Measurements from ENCODE around the gene PAFAH2.
"Not testable (repeated sequence)": the region's sequence is repeated elsewhere in the genome, so short reads cannot be mapped to it uniquely, and the experiment has no call there.

Gene PAFAH2

DNA sequence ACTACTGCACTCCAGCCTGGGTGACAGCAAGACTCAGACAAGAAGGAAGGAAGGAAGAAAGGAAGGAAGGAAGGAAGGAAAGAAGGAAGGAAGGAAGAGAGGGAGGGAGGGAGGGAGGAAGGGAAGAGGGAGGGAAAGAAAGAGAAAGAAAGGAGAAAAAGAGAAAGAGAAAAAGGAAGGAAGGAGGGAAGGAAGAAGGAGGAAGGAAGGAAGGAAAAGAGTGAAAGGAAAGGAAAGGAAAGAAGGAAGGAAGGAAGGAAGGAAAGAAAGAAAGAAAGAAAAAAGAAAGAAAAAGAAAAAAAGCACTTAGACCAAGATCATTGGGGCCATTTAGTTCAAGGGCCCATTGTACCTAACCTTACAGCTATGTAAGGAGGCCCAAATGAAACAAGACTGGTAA lies 42.3 kb downstream of the PAFAH2 start:
- TF ChIP-seq ZFX (IDR thresholded peaks at IDR 0.05), result no peak
- TF ChIP-seq, protein P1, sequence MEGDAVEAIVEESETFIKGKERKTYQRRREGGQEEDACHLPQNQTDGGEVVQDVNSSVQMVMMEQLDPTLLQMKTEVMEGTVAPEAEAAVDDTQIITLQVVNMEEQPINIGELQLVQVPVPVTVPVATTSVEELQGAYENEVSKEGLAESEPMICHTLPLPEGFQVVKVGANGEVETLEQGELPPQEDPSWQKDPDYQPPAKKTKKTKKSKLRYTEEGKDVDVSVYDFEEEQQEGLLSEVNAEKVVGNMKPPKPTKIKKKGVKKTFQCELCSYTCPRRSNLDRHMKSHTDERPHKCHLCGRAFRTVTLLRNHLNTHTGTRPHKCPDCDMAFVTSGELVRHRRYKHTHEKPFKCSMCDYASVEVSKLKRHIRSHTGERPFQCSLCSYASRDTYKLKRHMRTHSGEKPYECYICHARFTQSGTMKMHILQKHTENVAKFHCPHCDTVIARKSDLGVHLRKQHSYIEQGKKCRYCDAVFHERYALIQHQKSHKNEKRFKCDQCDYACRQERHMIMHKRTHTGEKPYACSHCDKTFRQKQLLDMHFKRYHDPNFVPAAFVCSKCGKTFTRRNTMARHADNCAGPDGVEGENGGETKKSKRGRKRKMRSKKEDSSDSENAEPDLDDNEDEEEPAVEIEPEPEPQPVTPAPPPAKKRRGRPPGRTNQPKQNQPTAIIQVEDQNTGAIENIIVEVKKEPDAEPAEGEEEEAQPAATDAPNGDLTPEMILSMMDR (conservative IDR thresholded peaks at IDR 0.05), result no peak
- H3K27ac ChIP-seq, result no peak overlapping the region

DNA sequence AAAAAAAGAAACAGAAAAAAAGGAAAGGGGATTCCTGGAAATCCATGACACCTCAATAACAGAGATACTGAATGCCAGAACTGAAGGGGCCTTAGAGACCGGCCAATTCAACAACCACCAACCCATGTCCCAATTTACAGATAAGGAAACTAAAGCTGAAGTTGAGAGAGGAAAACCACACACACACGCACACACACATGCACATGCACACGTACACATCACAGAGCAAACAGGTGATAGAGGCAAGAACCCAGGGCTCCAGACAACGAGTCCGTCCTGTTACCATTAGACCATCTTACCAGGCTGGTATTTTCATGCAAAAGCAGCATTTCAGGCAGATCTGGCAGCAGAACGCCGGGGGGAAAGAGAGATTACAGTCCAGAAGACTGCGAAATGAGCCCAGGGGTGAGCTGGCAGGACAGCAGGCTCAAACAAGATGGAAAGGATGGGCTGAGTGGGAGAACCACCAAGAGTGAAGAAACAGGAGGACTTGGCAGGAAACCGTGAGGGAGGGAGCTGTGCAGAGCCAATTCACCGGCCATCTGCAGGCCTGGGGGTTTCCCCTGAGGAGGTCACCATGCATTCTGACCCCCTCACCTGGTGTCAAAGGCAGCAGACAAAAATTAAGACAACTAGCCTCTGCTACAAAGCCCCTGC lies 43.5 kb downstream of the PAFAH2 start:
- H3K27ac ChIP-seq, result no peak overlapping the region
- TF ChIP-seq, protein P1 (conservative IDR thresholded peaks at IDR 0.05), result no peak
- TF ChIP-seq ZFX (IDR thresholded peaks at IDR 0.05), result no peak

DNA sequence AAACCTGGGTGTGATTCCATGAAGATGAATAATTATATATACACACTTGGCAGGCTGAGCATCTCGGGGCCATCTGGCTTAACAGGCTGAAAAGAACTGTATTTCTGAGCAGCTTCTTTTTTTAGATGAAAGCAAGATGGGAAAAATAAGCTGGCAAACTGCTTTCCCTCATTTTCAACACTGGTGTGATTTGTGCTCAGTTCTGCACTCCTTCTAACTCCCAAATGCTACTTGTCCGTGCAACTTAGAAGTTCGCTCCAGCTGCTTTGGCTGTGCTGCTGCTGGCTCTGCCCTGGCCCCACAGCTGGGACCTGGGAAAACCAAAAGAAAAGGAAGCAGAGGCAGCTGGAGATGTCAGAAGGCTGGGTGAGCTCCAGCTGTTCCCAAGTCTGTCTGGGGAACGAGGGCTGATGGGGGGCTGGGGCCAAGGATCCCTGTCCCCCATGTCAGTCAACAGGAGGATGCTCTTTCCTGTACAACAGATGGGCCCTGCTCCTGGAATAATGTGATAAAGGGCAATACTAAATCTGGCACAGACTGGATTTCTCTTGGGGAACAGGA lies 44.9 kb downstream of the PAFAH2 start:
- TF ChIP-seq ZFX (IDR thresholded peaks at IDR 0.05), result no peak
- TF ChIP-seq, protein P1 (conservative IDR thresholded peaks at IDR 0.05), result no peak
- no peak overlapping the region for H3K27ac ChIP-seq

DNA sequence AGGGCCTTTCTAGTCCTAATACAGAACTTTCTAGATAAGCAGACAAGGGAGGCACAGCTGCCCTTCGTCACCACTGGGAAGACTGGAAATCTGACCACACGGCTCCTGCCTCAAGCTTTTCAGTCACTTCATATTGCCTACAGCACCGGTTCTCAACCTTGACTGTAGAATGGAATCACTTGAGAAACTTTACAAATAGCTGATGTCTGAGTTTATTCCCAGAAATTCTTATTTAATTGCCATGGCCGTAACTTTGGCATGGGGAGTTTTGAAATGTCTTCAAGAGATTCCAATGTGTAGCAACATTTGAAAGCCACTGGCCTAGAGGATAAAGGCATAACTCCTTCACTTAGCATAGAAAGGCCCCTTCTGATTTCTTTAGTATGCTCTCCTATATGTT lies 49.2 kb downstream of the PAFAH2 start:
- TF ChIP-seq, protein P1 (conservative IDR thresholded peaks at IDR 0.05), result no peak
- no peak for TF ChIP-seq ZFX (IDR thresholded peaks at IDR 0.05)
- no peak overlapping the region for H3K27ac ChIP-seq

DNA sequence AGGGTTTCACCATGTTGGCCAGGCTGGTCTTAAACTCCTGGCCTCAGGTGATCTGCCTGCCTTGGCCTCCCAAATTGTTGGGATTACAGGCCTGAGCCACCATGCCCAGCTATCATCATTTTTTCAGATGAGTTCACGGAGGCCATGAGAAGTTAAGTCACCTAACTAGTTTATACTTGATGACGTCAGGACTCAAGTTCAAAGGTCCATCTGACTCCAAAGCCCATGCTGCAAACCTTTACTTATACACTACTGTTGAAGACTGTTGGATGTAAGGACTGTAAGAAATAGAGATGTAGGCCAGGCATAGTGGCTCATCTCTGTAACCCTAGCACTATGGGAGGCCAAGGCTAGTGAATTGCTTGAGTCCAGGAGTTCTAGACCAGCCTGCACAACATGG lies 50.8 kb downstream of the PAFAH2 start:
- no peak for TF ChIP-seq ZFX (IDR thresholded peaks at IDR 0.05)
- TF ChIP-seq, protein P1 (conservative IDR thresholded peaks at IDR 0.05), result no peak
- no peak overlapping the region for H3K27ac ChIP-seq

DNA sequence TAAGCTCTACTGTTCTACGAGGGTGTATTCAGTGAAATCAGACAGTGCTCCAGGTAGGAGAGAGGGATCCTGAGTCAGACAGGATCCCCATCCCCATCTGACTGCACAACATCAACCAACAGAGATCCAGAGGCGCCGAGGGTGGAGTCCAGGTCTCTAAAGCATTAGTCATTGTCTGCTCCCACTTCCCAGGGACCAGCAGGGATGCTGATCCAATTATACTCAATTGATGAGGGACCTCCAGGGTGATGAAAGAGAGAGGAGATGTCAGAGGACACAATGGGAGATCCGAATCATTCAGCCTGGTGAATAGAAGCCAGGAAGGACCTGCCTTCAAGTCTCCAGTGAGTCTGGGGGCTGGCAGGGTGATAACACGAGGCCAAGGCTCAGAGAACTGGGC lies 52.1 kb downstream of the PAFAH2 start:
- no peak for TF ChIP-seq ZFX (IDR thresholded peaks at IDR 0.05)
- TF ChIP-seq, protein P1 (conservative IDR thresholded peaks at IDR 0.05), result no peak
- H3K27ac ChIP-seq, result no peak overlapping the region

DNA sequence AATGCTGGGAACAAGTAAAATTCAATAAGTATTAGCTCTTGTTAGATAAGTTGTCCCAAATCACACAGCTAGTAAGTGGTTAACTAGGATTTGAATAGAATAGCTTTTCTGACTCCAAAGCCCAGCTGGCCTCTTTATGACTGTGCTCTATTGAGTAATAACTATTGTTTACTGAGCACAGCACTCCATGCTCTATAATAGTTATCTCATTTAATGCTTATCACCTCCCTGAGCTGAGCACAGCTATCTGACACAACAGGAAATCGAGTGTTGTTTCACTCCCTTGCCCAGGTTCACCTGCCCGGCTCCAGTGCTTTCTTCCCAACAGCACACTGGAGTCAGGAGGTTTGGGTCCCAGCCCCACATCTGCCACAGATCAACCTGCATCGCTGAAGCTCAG lies 52.9 kb downstream of the PAFAH2 start:
- no peak overlapping the region for H3K27ac ChIP-seq
- TF ChIP-seq ZFX (IDR thresholded peaks at IDR 0.05), result no peak
- TF ChIP-seq, protein P1 (conservative IDR thresholded peaks at IDR 0.05), result no peak

DNA sequence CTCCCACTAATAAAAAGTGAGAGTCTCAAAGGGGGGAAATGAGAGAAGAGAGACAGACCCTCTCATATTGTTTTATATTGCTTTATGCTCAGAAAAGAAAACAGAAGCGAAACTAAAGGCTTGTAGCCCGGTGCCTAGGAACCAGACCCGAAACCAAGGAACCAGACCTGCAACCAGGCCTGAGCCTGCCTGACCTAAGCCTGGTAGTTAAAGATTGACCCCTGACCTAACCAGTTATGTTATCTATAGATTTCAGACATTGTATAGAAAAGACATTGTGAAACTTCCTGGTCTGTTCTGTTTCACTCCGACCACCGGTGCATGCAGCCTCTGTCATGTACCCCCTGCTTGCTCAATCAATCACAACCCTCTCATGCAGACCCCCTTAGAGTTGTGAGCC lies 54.4 kb downstream of the PAFAH2 start:
- H3K27ac ChIP-seq, result not testable (repeated sequence)

Measured in C4-2B (cell line).